Tibial artery (tissue), 4 donors: ENCODE measurements around the gene SLC39A12.

Experiments
- DNase-seq, 2 donors: peaks; one replicate each; pipeline ENCODE4 v3.0.0-alpha.2; 2019
- H3K27ac ChIP-seq, 2 donors: fragments of 200-600 bp; sonication (generic) in 1 of 2; 1 replicate in 1 of 2; 2 replicates in 1 of 2; pipeline ENCODE4 v1.5.1; 2018 to 2019; ENCODE audit warnings: mild to moderate bottlenecking in 1 of 2
- H3K27me3 ChIP-seq, 2 donors: fragments of 200-600 bp; sonication (generic) in 1 of 2; one replicate each; pipeline versions ENCODE4 v1.5.1 to v1.6.0; 2016 to 2019
- H3K36me3 ChIP-seq, 3 donors: fragments of 200-600 bp; sonication (generic) in 2 of 3; one replicate each; pipeline ENCODE4 v1.5.1; 2016 to 2019; ENCODE audit warnings: mild to moderate bottlenecking in 2 of 3
- H3K4me1 ChIP-seq, 4 donors: fragments of 200-600 bp; sonication (generic) in 2 of 4; 1 replicate in 3 of 4; 2 replicates in 1 of 4; pipeline ENCODE4 v1.5.1; 2016 to 2019
- H3K4me3 ChIP-seq, 2 donors: fragments of 200-600 bp; sonication (generic) in 1 of 2; 1 replicate in 1 of 2; 2 replicates in 1 of 2; pipeline ENCODE4 v1.5.1; 2018 to 2019; ENCODE audit warnings: mild to moderate bottlenecking in 2 of 2
- H3K9me3 ChIP-seq, 3 donors: fragments of 200-600 bp; sonication (generic) in 1 of 3; one replicate each; pipeline ENCODE4 v1.5.1; 2016 to 2019
- intact Hi-C: fragments of 100-400 bp; cut with DNase I; formaldehyde crosslinking; loops from one replicate; pipeline ENCODE4 v1.15.0; 2023; ENCODE audit warnings: low total_unique reads
- TF ChIP-seq, protein P1 (sequence below), 2 experiments: fragments of 200-600 bp in 1 of 2; fragments of 450-650 bp in 1 of 2; IDR thresholded peaks; one replicate each; pipeline ENCODE4 v1.5.1; 2017 to 2019; ENCODE audit warnings: antibody characterized with exemption in 2 of 2, mild to moderate bottlenecking in 1 of 2, moderate library complexity in 1 of 2

The SLC39A12 gene

DNA sequence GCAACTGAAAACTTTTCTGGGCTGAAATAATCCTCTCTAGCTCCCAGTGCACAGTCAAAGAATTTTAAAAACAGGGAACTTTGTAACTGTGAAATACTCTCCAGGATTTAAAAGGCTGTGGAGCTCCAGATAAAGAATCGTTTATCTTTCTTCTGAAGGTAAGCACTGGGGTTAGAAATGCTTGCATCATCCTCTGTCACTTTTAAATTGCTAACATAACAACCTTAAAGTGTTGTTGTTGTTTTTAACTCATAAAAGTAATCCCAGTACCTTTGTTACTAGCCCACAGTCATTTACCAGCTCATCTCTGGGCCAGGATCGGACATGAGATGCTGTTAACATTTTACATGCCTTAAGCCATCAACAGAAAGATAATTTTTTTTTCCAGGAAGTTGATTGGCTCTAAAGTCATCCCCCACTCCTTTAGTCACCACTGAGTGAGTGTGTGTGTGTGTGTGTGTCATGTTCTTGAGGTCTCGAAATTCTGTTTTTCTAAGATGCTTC, at the start of gene SLC39A12:
Gene SLC39A12 (plus strand): TSS at position 51 of the 504 bp plus-strand sequence. CDS start 1,359 bp downstream, outside the sequence.
- intact Hi-C loops = no loop called here
- Histone ChIP-seq H3K27ac (no peak within 1 kb of the TSS), H3K9me3 (no peaks in the 10 kb centered on the region), H3K4me1 (peaks cover 0 to 7% (median 0%) of the 10 kb centered on the region in 4 donors), H3K4me3 (no peak within 1 kb of the TSS), H3K27me3 (no peaks in the 10 kb centered on the region), H3K36me3 (no peaks in the 10 kb centered on the region)
- TF ChIP-seq, protein P1, sequence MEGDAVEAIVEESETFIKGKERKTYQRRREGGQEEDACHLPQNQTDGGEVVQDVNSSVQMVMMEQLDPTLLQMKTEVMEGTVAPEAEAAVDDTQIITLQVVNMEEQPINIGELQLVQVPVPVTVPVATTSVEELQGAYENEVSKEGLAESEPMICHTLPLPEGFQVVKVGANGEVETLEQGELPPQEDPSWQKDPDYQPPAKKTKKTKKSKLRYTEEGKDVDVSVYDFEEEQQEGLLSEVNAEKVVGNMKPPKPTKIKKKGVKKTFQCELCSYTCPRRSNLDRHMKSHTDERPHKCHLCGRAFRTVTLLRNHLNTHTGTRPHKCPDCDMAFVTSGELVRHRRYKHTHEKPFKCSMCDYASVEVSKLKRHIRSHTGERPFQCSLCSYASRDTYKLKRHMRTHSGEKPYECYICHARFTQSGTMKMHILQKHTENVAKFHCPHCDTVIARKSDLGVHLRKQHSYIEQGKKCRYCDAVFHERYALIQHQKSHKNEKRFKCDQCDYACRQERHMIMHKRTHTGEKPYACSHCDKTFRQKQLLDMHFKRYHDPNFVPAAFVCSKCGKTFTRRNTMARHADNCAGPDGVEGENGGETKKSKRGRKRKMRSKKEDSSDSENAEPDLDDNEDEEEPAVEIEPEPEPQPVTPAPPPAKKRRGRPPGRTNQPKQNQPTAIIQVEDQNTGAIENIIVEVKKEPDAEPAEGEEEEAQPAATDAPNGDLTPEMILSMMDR (IDR thresholded peaks at IDR 0.05) = no peak
- no peak for DNase-seq

- intact Hi-C loops = no loop called here
- Histone ChIP-seq H3K27ac (no peak overlapping the region), H3K27me3 (no peaks in the 10 kb centered on the region), H3K36me3 (no peaks in the 10 kb centered on the region), H3K4me3 (no peak overlapping the region), H3K9me3 (no peaks in the 10 kb centered on the region), H3K4me1 (peaks cover 0 to 10% (median 2%) of the 10 kb centered on the region in 4 donors)
- no peak for DNase-seq
- TF ChIP-seq, protein P1 (IDR thresholded peaks at IDR 0.05) = no peak
These were observed 47.2 kb upstream of the SLC39A12 start for GRCh38 chr10:17904564-17904963.

- Histone ChIP-seq H3K27ac (no peak overlapping the region), H3K36me3 (no peaks in the 10 kb centered on the region), H3K4me3 (no peak overlapping the region), H3K4me1 (peaks cover 0 to 10% (median 2%) of the 10 kb centered on the region in 4 donors), H3K9me3 (no peaks in the 10 kb centered on the region), H3K27me3 (no peaks in the 10 kb centered on the region)
- DNase-seq = no peak
- TF ChIP-seq, protein P1 (IDR thresholded peaks at IDR 0.05) = no peak
- intact Hi-C loops = no loop called here
These were observed 46.2 kb upstream of the SLC39A12 start for GRCh38 chr10:17905491-17905890.

DNA sequence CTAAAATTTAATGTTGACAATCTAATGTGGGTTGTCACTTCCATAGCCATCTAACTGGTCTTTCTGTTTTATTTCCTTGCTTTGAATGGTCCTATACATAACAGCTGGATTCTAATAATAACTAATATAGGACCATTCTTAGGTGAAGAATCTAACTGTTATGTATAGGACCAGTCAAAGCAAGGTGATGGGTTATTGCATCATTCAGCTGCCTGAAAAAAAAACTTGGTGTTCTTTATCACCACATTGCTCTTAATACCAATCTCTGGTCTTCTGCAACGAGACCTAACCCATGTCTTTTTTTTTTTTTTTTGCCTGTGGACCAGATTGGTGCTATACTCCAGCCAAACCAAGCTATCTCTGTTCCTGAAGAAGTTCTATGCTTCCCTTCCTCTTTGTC, 45.7 kb upstream of the SLC39A12 start:
- TF ChIP-seq, protein P1 (IDR thresholded peaks at IDR 0.05) = no peak
- DNase-seq = no peak
- intact Hi-C loops = no loop called here
- Histone ChIP-seq H3K36me3 (no peaks in the 10 kb centered on the region), H3K9me3 (no peaks in the 10 kb centered on the region), H3K4me3 (no peak overlapping the region), H3K27me3 (no peaks in the 10 kb centered on the region), H3K27ac (no peak overlapping the region), H3K4me1 (peaks cover 0 to 10% (median 2%) of the 10 kb centered on the region in 4 donors)

GRCh38 chr10:17907641-17908040, 44.1 kb upstream of the SLC39A12 start:
- Histone ChIP-seq H3K4me3 (no peak overlapping the region), H3K4me1 (peaks cover 0 to 4% (median 2%) of the 10 kb centered on the region in 4 donors), H3K36me3 (no peaks in the 10 kb centered on the region), H3K27me3 (no peaks in the 10 kb centered on the region), H3K9me3 (no peaks in the 10 kb centered on the region), H3K27ac (no peak overlapping the region)
- TF ChIP-seq, protein P1 (IDR thresholded peaks at IDR 0.05) = no peak
- intact Hi-C loops = no loop called here
- no peak for DNase-seq
